Measurements from ENCODE around the gene JDP2.
"Not testable (repeated sequence)": the region's sequence is repeated elsewhere in the genome, so short reads cannot be mapped to it uniquely, and the experiment has no call there.

JDP2 gene

DNA sequence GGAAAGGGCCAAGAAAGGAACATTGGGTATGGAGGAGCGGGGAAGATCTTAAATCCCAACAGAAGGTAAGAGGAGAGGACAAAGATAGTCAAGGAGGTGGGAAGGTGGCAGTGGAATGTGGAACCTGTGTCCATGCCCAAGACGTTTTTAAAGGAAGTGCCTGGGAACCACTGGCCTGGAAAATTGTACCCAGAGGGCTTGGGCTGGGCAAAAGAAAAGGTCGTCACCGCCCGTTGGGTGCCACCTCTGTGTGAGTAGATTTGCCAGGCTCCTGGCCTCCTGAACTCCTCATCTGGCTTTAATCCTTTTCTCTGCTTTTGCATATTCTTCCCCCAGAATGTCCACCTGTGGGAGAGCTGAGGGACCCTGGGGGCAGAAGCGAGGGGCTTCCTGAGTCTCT lies 32.6 kb downstream of the JDP2 start:
- TF ChIP-seq GATA1 (IDR thresholded peaks at IDR 0.05; ENCODE audit: low read depth, low read length) = no peak
- no peak for TF ChIP-seq POLR2A (IDR thresholded peaks at IDR 0.05; ENCODE audit: low read length)
- no peak for DNase-seq

DNA sequence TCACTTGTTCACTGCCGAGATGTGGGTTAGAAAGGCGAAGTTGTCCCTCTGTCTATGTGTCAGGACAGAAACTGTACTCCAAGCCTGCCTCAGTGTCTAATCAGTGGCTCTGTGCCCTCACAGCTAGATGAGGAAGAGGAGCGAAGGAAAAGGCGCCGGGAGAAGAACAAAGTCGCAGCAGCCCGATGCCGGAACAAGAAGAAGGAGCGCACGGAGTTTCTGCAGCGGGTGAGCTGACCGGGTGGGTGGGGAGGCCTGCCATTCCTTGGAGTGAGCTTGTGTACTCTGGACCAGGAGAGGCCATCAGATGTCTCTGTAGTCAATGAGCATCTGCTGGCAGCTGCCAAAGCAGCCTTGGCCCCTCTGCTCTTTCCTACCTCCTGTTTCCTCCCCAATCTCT lies 33.5 kb downstream of the JDP2 start:
- TF ChIP-seq GATA1 (IDR thresholded peaks at IDR 0.05; ENCODE audit: low read depth, low read length) (no peak), POLR2A (IDR thresholded peaks at IDR 0.05; ENCODE audit: low read length) (no peak)
- no peak for DNase-seq

DNA sequence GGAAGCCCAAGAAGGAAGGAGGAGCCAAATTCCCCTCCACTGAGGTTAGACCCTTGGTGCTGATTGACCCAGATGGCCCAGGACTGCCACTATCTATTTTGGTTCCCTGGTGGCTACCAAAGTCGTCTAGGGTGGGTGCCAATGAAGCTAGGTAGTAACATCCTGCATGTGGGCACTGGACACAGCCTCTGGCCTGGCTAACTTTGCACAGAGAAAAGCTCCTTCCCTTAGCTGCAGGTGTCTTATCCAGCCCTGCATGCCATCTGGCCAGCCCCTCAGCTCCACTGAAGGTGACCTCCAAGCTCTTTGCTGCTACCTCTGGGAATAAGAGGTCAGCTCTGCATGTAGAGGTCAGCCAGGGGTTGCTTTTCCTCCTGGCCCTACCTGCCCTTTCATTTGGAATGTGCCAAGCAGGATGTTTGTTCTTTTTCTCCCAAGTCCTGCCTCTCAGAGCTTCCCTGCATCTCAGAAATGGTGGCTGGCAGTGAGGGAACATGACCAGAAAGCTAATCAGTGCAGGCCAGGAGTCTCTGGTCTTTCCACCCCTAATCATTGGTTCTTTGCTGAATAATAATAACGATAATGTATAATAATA lies 34.0 kb downstream of the JDP2 start:
- no peak for DNase-seq
- TF ChIP-seq GATA1 (IDR thresholded peaks at IDR 0.05; ENCODE audit: low read depth, low read length) (no peak), POLR2A (IDR thresholded peaks at IDR 0.05; ENCODE audit: low read length) (no peak)

DNA sequence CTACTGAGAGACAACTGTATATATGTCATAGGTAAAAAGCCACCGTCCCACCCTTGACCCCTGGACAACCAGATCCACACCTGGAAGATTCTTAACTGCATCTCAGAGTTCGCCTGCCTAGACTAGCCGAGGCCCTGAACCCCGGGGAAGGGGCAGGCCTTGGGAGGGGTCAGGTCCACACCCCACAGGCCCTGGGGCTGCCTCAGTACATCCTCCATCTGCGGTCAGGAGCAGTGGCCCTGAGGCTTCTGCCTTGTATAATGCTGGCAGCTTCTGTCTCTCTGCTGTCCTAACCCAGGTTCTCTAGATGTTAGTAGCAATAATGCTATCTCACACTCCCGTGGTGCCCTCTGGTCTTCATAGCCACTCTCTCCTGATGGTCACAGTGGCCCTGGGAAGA lies 36.8 kb downstream of the JDP2 start:
- TF ChIP-seq POLR2A (IDR thresholded peaks at IDR 0.05; ENCODE audit: low read length) (no peak), GATA1 (IDR thresholded peaks at IDR 0.05; ENCODE audit: low read depth, low read length) (no peak)
- DNase-seq = no peak

DNA sequence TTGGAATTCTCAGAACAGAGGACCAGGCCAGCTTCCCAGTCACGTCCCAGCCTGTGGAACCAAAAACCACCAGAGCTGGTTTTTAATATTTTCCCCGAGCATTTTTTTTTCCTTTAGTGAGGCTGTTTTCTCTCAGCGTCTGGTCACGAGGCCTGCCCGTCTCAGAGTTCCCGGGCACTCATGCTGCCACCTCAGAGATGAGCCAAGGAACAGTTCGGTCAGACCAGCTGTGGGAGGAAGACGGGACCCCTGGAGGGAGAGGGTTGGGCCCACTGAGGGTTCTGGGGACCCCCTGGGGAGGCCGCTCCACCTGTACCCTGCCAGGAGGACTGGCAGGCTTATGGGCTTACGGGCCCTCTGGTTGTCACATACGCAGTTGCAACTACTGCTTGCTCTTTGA lies 39.9 kb downstream of the JDP2 start:
- TF ChIP-seq POLR2A (IDR thresholded peaks at IDR 0.05; ENCODE audit: low read length) = no peak
- no peak for TF ChIP-seq GATA1 (IDR thresholded peaks at IDR 0.05; ENCODE audit: low read depth, low read length)
- no peak for DNase-seq

DNA sequence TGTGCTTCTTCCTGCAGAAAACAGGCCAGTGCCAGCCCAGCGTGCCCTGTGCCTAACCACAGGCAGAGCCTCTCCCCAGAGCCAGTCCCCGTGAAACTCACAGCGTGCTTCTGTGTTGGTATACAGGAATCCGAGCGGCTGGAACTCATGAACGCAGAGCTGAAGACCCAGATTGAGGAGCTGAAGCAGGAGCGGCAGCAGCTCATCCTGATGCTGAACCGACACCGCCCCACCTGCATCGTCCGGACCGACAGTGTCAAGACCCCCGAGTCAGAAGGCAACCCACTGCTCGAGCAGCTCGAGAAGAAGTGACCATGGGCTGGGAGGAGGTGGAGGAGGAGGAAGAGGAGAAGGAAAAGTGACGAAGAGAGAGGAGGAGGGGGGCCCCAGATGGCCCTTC lies 41.3 kb downstream of the JDP2 start:
- DNase-seq = no peak
- TF ChIP-seq GATA1 (IDR thresholded peaks at IDR 0.05; ENCODE audit: low read depth, low read length) (no peak), POLR2A (IDR thresholded peaks at IDR 0.05; ENCODE audit: low read length) (no peak)

DNA sequence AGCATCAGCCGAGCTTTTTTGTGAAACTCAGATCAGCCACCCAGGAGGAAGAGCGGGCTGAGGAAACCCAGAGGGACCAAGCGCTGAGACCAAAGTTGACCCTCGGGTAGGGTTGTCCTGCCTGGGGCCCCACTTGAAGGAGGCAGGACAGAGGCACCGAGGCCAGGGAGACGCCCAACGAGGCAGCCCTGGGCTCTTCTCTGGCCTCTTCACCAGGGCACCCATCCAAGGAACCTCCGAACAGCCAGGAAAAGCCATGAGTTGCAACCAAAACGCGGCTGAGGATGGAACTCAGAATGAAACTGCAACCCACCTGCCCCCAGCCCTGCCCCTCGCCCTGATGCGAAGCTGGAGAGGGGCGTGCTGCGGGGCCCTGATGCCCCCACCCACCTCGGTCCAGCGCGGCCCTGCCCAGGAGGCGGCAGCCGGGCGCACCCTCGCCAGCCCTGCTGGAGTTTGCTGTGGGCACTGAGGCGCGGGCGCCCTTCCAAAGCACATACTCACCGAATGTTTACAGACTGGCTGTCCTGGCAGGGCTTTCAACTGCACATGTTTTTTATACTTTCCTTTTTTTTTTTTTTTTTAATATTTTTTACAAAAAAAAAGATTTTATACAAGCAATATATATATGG lies 41.9 kb downstream of the JDP2 start:
- no peak for DNase-seq
- TF ChIP-seq GATA1 (IDR thresholded peaks at IDR 0.05; ENCODE audit: low read depth, low read length) (no peak), POLR2A (IDR thresholded peaks at IDR 0.05; ENCODE audit: low read length) (no peak)

DNA sequence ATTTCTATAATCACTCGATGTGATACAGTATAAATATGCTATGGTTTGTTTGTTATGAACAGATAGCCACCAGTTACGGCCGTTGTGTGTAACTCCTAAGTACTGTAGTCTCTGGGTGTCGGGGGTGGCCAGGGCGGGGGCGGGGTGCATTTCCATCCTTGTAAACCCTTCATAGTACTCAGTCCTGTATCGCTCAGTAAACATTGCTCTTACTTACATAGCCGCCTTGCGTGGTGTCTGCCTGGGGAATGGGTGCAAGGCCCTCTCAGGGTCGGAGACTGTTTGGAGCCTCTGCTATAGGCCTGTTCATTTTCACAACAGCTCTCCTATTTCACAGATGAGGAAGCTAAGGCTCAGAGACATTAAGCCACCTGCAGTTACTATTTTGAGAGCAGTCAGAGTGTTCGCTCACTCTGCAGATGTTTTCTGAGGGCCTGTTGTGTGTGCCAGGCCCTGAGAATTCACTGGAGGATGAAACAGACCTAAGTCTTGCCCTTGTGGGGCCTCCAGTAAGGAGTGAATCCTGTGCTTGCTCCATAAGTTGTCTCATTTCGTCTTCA lies 42.5 kb downstream of the JDP2 start:
- TF ChIP-seq POLR2A (IDR thresholded peaks at IDR 0.05; ENCODE audit: low read length) (no peak), GATA1 (IDR thresholded peaks at IDR 0.05; ENCODE audit: low read depth, low read length) (no peak)
- no peak for DNase-seq

DNA sequence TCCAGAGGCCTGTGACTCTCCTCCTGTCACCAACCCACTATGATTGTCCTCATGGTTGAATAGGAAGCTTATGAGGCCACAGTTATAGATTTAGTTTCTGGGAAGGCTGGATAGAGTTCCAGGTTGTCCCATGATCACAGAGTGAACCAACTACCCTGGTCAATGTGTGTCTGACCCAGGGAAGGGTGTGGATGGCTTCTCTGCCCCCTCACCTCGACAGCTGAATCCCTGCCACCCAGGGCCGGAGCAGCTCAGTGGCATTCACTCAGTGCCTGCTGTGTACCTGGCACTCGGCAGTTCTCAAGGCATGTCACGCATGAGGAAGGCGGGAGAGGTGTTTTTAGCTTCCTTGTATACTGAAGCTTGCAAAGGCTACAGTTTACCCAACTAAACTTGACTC lies 43.2 kb downstream of the JDP2 start:
- no peak for DNase-seq
- TF ChIP-seq GATA1 (IDR thresholded peaks at IDR 0.05; ENCODE audit: low read depth, low read length) = no peak
- no peak for TF ChIP-seq POLR2A (IDR thresholded peaks at IDR 0.05; ENCODE audit: low read length)

DNA sequence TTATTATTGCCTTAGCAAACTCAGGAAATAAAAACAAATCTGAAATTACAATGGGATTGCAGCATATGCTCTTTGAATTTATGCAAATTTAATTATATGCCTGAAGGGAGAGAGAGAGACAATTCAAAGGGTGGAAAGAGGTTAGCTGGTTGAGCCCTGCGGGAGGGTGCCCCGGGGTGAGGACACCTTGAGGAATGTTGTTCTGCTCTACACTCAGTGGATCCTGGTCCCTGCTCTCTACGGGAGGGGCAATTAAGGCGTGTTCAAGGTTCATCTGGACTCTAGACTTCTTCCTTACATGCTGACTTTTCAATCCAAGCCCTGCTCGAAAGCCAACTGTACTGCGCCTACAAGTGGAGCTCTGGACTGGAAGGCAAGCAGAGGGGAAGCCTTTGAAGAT lies 46.3 kb downstream of the JDP2 start:
- not testable (repeated sequence) for DNase-seq

DNA sequence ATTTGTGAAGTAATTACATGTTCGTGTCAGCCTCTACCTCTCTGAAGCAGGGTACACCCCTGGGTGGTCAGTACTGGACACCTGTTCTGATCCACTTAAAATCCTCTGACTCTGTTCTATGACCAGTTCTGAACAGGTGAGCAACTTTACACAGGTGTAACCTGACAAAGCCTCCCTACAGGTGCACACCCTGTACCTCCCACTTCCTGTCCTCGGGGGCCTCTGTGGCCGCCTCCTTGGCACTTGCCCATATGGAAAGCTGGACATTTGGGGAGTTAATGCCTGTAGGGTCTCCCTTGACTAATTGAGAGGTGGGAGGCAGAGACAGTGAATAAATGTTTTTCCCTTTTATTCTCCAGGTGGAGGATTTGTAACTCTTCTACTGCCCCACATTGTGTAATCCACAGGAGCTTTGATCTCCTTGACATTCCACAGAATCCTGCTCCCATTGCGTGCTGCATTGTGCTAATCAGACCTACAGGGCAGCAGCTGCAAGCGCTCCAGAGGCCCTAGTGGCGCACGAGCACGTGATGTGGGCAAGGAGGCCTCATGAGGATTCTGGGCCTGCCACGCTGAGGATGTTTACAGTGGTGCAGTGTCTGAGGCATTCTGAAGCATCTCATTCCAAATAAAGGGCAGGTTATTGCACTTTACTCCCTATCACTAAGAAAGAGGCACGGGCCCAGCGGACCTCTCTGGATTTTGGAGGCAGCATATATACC lies 48.6 kb downstream of the JDP2 start:
- no peak for DNase-seq
- TF ChIP-seq POLR2A (IDR thresholded peaks at IDR 0.05; ENCODE audit: low read length) (no peak), GATA1 (IDR thresholded peaks at IDR 0.05; ENCODE audit: low read depth, low read length) (no peak)

DNA sequence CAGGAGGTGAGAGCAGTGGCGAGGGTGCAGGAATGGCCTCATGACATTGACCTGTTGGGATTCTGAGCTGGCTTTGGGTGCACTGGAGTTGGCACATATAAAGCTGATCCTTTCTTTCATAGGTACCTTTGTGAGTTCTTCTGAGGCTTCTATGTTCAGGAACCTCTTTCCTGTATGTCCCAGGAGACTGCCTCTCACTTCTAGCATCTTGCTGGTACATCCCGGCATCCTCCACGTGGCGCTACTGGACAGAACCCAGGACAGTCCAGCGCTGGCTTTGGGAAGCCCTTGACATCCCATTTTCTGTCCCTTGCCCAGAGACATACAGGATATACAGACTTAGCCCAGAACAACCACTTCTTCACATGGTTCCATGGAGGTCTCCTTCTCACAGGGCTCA lies 50.1 kb downstream of the JDP2 start:
- no peak for DNase-seq
- no peak for TF ChIP-seq POLR2A (IDR thresholded peaks at IDR 0.05; ENCODE audit: low read length)
- TF ChIP-seq GATA1 (IDR thresholded peaks at IDR 0.05; ENCODE audit: low read depth, low read length) = no peak

DNA sequence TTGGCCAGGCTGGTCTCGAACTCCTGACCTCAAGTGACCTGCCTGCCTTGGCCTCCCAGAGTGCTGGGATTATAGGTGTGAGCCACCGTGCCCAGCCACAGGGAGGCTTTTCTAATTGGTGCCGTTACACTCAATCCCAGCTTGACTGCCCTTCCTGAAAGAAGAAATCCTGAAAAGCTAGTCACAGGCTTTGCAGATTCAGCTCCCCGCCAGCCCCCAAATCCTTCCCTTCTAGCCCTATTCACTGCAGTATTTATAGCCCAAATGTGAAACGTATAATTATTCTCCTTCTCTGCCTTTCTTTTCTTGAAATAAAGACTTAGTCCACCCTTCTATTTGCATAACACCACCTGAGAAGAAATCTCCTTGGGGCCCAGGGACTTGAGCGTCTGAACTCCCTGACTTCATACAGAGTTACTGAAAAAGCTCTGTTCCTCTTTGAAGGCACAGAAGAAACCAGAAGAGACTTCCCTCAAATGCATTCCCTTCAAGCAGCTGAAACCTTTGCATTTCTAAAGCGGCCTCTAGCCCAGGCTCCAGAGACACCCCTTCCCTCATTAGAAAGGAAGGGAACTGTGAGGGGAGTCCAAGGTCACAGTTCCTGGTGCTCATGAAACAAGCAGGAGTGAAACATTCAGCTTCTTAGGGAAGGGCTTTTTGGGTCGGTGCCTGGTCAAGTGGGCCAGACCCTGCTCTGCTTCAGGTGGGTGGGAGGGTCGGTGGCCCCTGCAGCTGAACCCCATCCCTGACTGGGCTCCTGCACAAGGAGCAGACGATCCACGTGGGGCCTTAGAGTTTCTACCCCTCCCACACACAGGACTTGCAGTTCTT lies 52.2 kb downstream of the JDP2 start:
- no peak for DNase-seq
- TF ChIP-seq GATA1 (IDR thresholded peaks at IDR 0.05; ENCODE audit: low read depth, low read length) (no peak), POLR2A (IDR thresholded peaks at IDR 0.05; ENCODE audit: low read length) (no peak)

DNA sequence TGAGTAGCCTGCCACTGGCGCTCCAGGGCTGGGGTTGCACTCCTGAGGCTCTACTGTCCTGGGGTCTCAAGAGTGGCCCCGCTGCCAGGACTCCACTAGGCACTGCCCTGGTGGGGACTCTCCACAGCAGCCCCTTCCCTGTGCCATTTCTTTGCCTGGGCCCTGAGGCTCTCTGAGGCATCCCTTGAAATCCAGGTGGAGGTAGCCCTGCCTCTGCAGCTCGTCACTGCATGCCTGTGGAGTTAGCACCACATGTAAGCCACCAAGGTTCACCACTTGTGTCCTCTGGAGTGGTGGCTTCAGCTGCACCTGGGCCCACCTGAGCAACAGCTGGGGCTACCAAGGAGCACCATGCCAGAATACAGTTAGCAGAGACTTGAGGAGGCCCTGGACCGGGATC lies 54.5 kb downstream of the JDP2 start:
- TF ChIP-seq POLR2A (IDR thresholded peaks at IDR 0.05; ENCODE audit: low read length) (no peak), GATA1 (IDR thresholded peaks at IDR 0.05; ENCODE audit: low read depth, low read length) (no peak)
- no peak for DNase-seq

Measured in erythroblast (primary cell).